ENCODE measurements around the gene TMPRSS11B. TPM values are rescaled to one million over a fixed set of nuclear protein-coding genes. Genes with fewer than 3 reads are reported as not detected.

The TMPRSS11B gene
- polyA plus RNA-seq, 1 donor from 2014 or later: not detected

GRCh38 chr4:68256284-68256683, 10.8 kb upstream of the TMPRSS11B start:
- H4K20me1 ChIP-seq (ENCODE audit: insufficient read depth): no peaks in the 10 kb centered on the region
- no peaks in the 10 kb centered on the region for H3K79me2 ChIP-seq (replicated peaks; ENCODE audit: insufficient read depth, low read length)
- H3K27ac ChIP-seq (ENCODE audit: low read length): no peak overlapping the region
- TF ChIP-seq RAD21 (conservative IDR thresholded peaks at IDR 0.05): no peak
- H3K4me3 ChIP-seq (ENCODE audit: low read length): no peak overlapping the region
- no peaks in the 10 kb centered on the region for H3F3A ChIP-seq (ENCODE audit: insufficient read depth, low read length, poor library complexity, severe bottlenecking)
- no peaks in the 10 kb centered on the region for H3K9me2 ChIP-seq (ENCODE audit: insufficient read depth, low read length)
- H2AFZ ChIP-seq (ENCODE audit: low read depth, low read length): no peak overlapping the region
- no peaks in the 10 kb centered on the region for H3K27me3 ChIP-seq (ENCODE audit: insufficient read depth, low read depth, low read length)
- H3K4me2 ChIP-seq (ENCODE audit: low read length): no peak overlapping the region
- H3K9ac ChIP-seq (ENCODE audit: low read length): no peak overlapping the region
- no peaks in the 10 kb centered on the region for H3K9me3 ChIP-seq (ENCODE audit: low read length)
- H3K36me3 ChIP-seq (ENCODE audit: insufficient read depth, low read length): no peaks in the 10 kb centered on the region

- Histone ChIP-seq H3K27ac (ENCODE audit: low read length) (no peak overlapping the region), H3F3A (ENCODE audit: insufficient read depth, low read length, poor library complexity, severe bottlenecking) (no peaks in the 10 kb centered on the region), H3K4me2 (ENCODE audit: low read length) (no peak overlapping the region), H3K27me3 (ENCODE audit: insufficient read depth, low read depth, low read length) (no peaks in the 10 kb centered on the region), H3K9ac (ENCODE audit: low read length) (no peak overlapping the region), H3K36me3 (ENCODE audit: insufficient read depth, low read length) (no peaks in the 10 kb centered on the region), H3K9me3 (ENCODE audit: low read length) (no peaks in the 10 kb centered on the region), H3K79me2 (replicated peaks; ENCODE audit: insufficient read depth, low read length) (no peaks in the 10 kb centered on the region), H3K9me2 (ENCODE audit: insufficient read depth, low read length) (no peaks in the 10 kb centered on the region), H3K4me3 (ENCODE audit: low read length) (no peak overlapping the region), H4K20me1 (ENCODE audit: insufficient read depth) (no peaks in the 10 kb centered on the region), H2AFZ (ENCODE audit: low read depth, low read length) (no peak overlapping the region)
- no peak for TF ChIP-seq MXI1 (conservative IDR thresholded peaks at IDR 0.05; ENCODE audit: poor library complexity, severe bottlenecking)
- TF ChIP-seq EZH2 (IDR thresholded peaks at IDR 0.05; ENCODE audit: borderline replicate concordance, insufficient read depth, low read length, poor library complexity, severe bottlenecking): no peak
- no peak for TF ChIP-seq POLR2AphosphoS5 (IDR thresholded peaks at IDR 0.05)
- no peak for TF ChIP-seq EP300 (conservative IDR thresholded peaks at IDR 0.05; ENCODE audit: poor library complexity, severe bottlenecking)
- TF ChIP-seq REST (IDR thresholded peaks at IDR 0.05; ENCODE audit: borderline replicate concordance): no peak
- no peak for TF ChIP-seq TAF1 (IDR thresholded peaks at IDR 0.05; ENCODE audit: low read depth)
- no peak for TF ChIP-seq CTCF (IDR thresholded peaks at IDR 0.05; ENCODE audit: poor library complexity, severe bottlenecking)
- TF ChIP-seq RAD21 (conservative IDR thresholded peaks at IDR 0.05): no peak
- TF ChIP-seq SMC3 (conservative IDR thresholded peaks at IDR 0.05; ENCODE audit: poor library complexity): no peak
These were observed 4.8 kb upstream of the TMPRSS11B start for GRCh38 chr4:68250151-68250930.
